Measurements from ENCODE around the gene RPS27L.

RPS27L gene

DNA sequence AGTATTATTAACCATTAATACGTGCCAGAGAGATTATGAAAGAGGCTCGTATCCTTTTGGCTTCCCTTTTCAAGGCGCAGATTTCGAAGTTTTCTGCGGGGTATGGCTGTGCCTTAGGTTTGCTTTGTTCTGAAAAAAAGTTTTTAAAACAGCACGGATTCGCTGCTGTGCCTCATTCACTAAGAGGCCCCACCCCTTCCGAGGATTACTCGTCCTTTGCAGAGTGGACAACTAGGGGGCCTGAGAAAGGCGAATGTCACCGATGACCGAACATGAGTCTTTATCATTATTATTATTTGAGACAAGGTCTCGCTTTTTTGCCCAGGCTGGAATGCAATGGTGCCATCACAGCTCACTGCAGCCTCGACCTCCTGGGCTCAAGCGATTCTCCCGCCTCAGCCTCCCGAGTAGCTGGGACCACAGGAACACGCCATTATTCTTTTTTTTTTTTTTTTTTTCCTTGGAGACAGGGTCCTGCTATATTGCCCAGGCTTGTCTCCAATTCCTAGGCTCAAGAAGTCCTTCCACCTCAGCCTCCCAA is 684 bp upstream of the RPS27L start:
- peak; percentile 65 for DNase-seq (ENCODE audit: low spot score)
- TF ChIP-seq, protein P1, sequence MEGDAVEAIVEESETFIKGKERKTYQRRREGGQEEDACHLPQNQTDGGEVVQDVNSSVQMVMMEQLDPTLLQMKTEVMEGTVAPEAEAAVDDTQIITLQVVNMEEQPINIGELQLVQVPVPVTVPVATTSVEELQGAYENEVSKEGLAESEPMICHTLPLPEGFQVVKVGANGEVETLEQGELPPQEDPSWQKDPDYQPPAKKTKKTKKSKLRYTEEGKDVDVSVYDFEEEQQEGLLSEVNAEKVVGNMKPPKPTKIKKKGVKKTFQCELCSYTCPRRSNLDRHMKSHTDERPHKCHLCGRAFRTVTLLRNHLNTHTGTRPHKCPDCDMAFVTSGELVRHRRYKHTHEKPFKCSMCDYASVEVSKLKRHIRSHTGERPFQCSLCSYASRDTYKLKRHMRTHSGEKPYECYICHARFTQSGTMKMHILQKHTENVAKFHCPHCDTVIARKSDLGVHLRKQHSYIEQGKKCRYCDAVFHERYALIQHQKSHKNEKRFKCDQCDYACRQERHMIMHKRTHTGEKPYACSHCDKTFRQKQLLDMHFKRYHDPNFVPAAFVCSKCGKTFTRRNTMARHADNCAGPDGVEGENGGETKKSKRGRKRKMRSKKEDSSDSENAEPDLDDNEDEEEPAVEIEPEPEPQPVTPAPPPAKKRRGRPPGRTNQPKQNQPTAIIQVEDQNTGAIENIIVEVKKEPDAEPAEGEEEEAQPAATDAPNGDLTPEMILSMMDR (IDR thresholded peaks at IDR 0.05; ENCODE audit: extremely low read depth, missing control alignments): no peak

DNA sequence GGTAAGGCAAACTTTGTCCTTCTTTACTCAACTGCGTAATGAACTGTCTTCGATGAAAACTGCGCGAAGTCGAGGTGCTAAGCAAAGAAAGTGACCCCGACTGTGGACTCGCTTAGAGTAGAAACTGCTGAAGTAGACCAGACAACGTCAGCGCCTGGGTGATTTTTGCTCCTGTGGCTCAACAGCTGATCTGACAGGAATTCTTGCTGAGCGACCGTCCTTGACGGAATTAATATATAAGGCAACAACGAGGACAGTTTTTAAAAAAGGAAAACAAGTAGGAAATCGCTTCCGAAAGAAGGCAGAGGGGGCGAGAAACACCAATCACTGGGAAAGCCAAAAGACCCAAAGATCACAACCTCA is 541 bp downstream of the RPS27L start:
- DNase-seq (ENCODE audit: low spot score): peak; percentile 34
- TF ChIP-seq, protein P1 (IDR thresholded peaks at IDR 0.05; ENCODE audit: extremely low read depth, missing control alignments): no peak

DNA sequence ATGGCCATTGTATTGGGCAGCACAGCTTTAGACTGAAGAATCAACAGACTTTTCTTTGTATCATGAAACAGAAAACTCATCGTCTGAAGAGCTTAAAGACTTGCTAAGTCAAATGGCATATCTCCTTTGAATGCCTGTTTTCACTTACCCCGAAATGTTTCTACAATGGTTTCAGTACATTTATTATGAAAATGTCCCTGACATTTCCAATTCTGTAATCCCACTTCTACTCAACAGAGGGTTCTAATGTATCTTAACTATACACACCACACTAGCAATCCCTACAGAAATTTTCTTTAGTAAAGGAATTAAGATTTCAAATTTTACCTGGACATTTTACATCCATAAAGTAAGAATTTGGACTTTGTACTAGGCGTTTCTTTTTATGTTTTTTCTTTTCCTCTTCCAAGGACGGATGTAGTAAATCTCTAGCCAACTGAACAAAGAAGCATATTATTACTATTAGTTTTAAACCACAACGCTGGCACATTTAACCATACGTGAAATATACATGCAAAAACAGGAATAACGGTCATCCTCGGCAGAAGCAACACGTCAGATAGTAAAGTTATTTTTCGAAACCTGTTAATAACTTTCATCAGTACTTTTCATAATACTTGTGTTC is 1.1 kb downstream of the RPS27L start:
- TF ChIP-seq, protein P1 (IDR thresholded peaks at IDR 0.05; ENCODE audit: extremely low read depth, missing control alignments): no peak
- DNase-seq (ENCODE audit: low spot score): no peak

DNA sequence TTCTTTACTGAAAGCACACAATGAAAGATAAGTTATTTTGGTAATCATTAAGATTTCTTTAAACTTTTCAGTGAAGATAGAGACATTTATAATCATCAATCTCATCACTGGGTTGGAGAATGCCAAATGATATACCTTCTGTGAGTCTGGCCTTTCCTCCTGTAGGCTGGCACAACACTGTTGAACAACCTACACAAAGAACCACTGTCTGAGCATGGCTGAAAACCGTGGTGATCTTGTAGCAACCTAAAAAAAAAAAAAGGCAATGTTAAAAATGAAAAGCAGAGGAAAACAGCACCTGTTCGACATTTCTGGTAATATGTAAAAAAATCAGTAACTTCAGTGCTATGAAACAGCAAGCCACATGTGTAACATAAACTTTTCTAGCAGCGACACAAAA is 1.8 kb downstream of the RPS27L start:
- DNase-seq (ENCODE audit: low spot score): no peak
- TF ChIP-seq, protein P1 (IDR thresholded peaks at IDR 0.05; ENCODE audit: extremely low read depth, missing control alignments): no peak

DNA sequence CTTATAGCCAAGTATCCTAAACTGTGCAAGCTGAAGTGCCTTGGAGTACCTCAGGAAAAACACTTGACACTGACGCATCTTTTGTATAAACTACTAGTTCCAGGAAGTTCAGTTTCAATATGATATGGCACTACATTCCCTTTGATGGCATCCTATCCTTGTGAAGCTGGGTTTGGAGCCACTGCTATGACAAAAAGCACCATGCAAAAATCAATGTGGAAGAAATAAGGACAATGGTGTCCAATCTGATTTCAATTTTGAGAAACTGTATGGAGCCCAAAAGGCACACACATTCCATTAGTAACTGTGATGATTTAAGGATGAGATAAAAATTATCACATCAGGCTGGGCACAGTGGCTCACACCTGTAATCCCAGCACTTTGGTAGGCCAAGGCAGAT is 5.6 kb downstream of the RPS27L start:
- TF ChIP-seq, protein P1 (IDR thresholded peaks at IDR 0.05; ENCODE audit: extremely low read depth, missing control alignments): no peak

DNA sequence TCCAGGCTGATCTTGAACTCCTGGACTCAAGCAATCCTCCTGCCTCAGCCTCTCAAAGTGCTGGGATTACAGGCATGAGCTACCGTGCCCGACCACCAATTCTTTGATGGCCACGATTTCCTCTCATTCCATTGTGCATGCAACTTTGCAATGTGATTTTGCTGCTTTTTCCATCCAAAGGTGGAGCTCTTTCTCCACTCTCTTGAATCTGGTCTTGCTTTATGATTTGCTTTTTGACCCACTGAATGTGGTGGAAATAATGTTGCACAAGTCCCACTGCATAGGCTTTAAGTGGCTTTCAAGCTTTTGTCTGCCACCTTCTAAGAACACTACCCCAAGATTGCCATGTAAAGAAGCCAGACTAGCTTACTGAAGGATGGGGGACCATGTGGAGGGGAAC is 10.6 kb downstream of the RPS27L start:
- no peak for DNase-seq (ENCODE audit: low spot score)
- TF ChIP-seq, protein P1 (IDR thresholded peaks at IDR 0.05; ENCODE audit: extremely low read depth, missing control alignments): no peak

More for the DNA sequence above, 5.6 kb downstream of the RPS27L start:
- DNase-seq (ENCODE audit: low spot score): no peak

DNA sequence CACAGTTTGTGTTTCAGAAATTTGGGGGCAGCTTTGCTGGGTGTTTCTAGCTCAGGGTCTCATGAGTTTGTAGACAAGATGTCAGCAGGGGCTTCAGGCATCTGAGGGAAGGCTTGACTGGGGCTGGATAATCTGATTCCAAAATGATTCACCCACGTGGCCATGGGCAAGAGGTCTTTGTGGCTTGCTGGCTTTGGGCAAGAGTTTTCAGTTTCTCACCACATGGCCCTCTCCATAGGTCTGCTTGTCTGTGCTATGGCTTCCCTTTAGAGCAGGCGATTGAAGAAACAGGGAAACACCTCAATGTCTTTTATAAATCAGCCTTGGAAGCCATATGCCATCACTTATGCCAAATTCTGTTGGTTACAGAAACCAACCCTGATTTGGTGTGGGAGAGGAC is 11.9 kb downstream of the RPS27L start:
- DNase-seq (ENCODE audit: low spot score): no peak
- TF ChIP-seq, protein P1 (IDR thresholded peaks at IDR 0.05; ENCODE audit: extremely low read depth, missing control alignments): no peak
